ENCODE data around the gene TUBGCP3.
A peak's percentile ranks its signal among the peaks of the same experiment; 100 is the strongest.

Gene TUBGCP3

DNA sequence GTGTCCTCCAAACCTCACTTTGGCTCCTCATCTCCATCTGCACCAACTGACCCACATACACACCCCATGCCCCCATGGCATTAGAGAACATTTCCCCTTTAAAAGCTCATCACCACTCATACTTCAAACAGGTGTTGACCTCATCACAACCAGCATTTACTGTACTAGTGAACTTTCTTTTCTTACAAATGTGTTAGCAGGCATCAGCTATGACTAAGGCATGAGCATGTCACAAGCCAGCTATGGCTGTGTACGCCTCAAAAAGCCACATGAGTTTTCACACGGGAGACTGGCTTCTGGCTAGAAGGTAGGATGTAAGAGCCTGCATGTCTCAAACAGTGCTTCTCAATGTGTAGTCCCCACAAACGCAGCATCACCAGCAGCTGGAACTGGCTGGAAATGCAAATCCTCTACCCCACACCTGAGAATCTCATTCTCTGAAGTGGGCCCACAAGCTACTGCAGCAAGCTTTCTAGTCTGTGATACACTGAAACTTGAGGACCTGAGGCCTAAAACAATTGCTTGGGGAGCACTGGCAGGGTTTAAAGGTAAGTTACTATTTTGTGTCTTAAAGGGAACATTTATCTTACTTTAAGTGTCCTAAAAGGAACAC, 66.8 kb downstream of the TUBGCP3 start:
- no peak overlapping the region for H3K4me3 ChIP-seq (replicated peaks; ENCODE audit: low read depth, low read length)
- no peak for DNase-seq (ENCODE audit: extremely low read depth, low read depth)
- no peak for TF ChIP-seq CTCF (IDR thresholded peaks at IDR 0.05; ENCODE audit: low read depth, low read length, missing control alignments)

GRCh38 chr13:112519517-112520060, 68.4 kb downstream of the TUBGCP3 start:
- TF ChIP-seq CTCF (IDR thresholded peaks at IDR 0.05; ENCODE audit: low read depth, low read length, missing control alignments): no peak
- DNase-seq (ENCODE audit: extremely low read depth, low read depth): no peak
- H3K4me3 ChIP-seq (replicated peaks; ENCODE audit: low read depth, low read length): no peak overlapping the region

DNA sequence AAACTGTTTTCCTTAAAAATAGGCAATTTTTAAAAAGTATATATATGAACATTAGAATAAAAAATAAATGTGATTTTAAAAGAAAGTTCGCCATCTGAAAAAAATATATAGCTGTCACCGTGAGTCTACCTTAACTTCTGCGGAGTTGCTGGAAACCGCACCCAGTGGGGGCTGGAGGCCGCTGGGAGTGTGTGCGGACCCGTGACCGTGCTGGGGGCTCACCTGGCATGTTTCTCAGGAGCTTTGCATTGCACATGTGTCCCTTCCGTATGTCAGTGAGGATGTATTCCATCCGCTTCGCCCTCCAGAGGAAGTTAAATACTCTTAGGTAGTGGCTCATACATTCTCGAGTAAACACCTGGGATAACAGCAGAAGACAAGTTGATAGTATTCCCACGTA, 71.7 kb downstream of the TUBGCP3 start:
- H3K4me3 ChIP-seq (replicated peaks; ENCODE audit: low read depth, low read length): no peak overlapping the region
- TF ChIP-seq CTCF (IDR thresholded peaks at IDR 0.05; ENCODE audit: low read depth, low read length, missing control alignments): no peak
- DNase-seq (ENCODE audit: extremely low read depth, low read depth): no peak

DNA sequence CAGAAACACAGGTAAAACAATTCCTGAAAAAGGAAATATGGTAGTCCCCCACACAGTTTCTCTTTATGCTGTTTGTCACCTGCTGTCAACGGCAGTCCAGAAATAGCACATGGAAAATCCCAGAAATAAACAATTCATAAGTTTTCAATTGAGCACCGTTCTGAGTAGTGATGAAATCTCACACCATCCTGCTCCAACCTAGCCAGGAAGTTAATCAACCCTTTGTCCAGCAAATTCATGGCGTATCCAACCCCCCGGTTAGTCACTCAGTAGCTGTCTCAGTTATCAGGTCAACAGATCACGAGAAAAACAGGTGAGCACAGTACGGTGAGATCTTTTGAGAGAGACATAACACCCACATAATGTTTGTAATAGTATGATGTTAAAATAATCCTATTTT, 74.2 kb downstream of the TUBGCP3 start:
- H3K4me3 ChIP-seq (replicated peaks; ENCODE audit: low read depth, low read length): no peak overlapping the region
- DNase-seq (ENCODE audit: extremely low read depth, low read depth): no peak

DNA sequence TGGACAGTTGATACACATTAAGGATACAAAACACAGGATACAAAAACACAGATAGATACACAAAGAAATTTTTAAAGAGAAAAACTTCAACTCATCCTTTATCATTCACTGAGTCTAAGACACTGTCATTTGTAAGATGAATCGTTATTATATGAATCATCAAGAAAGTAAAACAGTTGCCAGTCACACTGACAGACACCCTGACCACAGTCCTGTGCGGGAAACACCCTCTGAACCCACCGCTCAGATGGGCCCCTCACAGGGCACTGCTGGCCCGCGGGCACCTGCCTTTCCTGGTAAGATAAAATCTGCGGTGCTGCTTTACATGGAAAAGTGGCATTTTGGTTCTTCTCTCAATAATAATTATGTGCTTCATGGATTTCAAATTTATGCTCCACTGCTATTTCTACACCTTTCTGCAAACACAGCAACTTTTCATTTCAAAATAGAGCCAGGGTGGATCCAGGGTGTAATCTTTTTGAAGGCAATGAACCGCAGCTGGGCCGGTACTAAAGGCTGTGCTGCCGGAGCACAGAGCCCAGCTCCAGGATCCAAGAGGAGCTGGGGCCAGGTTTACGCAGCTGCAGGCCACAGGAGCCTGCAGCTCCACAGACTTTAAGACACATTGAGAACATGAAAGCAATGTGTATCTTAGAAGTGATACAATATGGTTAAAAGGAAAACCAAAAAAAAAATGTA, 76.8 kb downstream of the TUBGCP3 start:
- no peak for TF ChIP-seq CTCF (IDR thresholded peaks at IDR 0.05; ENCODE audit: low read depth, low read length, missing control alignments)
- no peak overlapping the region for H3K4me3 ChIP-seq (replicated peaks; ENCODE audit: low read depth, low read length)
- no peak for DNase-seq (ENCODE audit: extremely low read depth, low read depth)

More for the DNA sequence above, 74.2 kb downstream of the TUBGCP3 start:
- TF ChIP-seq CTCF (IDR thresholded peaks at IDR 0.05; ENCODE audit: low read depth, low read length, missing control alignments): no peak

- peak; percentile 35 for DNase-seq (ENCODE audit: extremely low read depth, low read depth)
- no peak overlapping the region for H3K4me3 ChIP-seq (replicated peaks; ENCODE audit: low read depth, low read length)
- TF ChIP-seq CTCF (IDR thresholded peaks at IDR 0.05; ENCODE audit: low read depth, low read length, missing control alignments): peak; percentile 40
These were observed 77.8 kb downstream of the TUBGCP3 start for GRCh38 chr13:112510002-112510780.

Measured in HFF-Myc (cell line).